Right atrium auricular region (tissue), 2 donors: ENCODE data around the gene POR. TPM values are rescaled to one million over a fixed set of nuclear protein-coding genes. Genes with fewer than 3 reads are reported as not detected.
A peak's percentile ranks its signal among the peaks of the same experiment; 100 is the strongest.
"Not testable (repeated sequence)": the region's sequence is repeated elsewhere in the genome, so short reads cannot be mapped to it uniquely, and the experiment has no call there.

ENCODE experiments used
- DNase-seq: peaks from one replicate; pipeline ENCODE4 v3.0.0-alpha.2; 2019; ENCODE audit warnings: low spot score
- H3K27ac ChIP-seq, 2 donors: fragments of 200-600 bp; sonication (generic); 1 replicate in 1 of 2; 2 replicates in 1 of 2; pipeline ENCODE4 v1.5.1; 2016 to 2019
- H3K27me3 ChIP-seq, 2 donors: fragments of 200-600 bp; sonication (generic); one replicate each; pipeline versions ENCODE4 v1.5.1 to v1.6.0; 2017 to 2019
- H3K36me3 ChIP-seq: fragments of 200-600 bp; sonication (generic); one replicate; pipeline ENCODE4 v1.5.1; 2016
- H3K4me1 ChIP-seq, 2 donors: fragments of 200-600 bp; sonication (generic); one replicate each; pipeline versions ENCODE4 v1.5.1 to v1.6.0; 2017 to 2019
- H3K4me3 ChIP-seq, 2 donors: fragments of 200-600 bp; sonication (generic); 1 replicate in 1 of 2; 2 replicates in 1 of 2; pipeline ENCODE4 v1.5.1; 2017 to 2019; ENCODE audit warnings: mild to moderate bottlenecking in 1 of 2, moderate library complexity in 1 of 2
- H3K9me3 ChIP-seq, 2 donors: fragments of 200-600 bp; sonication (generic); one replicate each; pipeline ENCODE4 v1.5.1; 2019
- total RNA-seq, 2 donors: library from RNA; depleted of rRNA; stranded (reverse); fragments of >200 nt; gene quantifications; one replicate each; pipeline ENCODE4 v1.1.0, GENCODE V29; 2016
- TF ChIP-seq, protein P1 (sequence below), 2 donors: fragments of 200-600 bp; sonication (generic); IDR thresholded peaks; one replicate each; pipeline ENCODE4 v1.5.1; 2019; ENCODE audit warnings: antibody characterized with exemption in 2 of 2

Gene POR
- total RNA-seq, 2 donors from 2014 or later, result 53.4 to 85.3 TPM

- Histone ChIP-seq H3K9me3 (no peaks in the 10 kb centered on the region), H3K27ac (no peak overlapping the region), H3K4me3 (no peak overlapping the region), H3K4me1 (peaks cover 0 to 6% of the 10 kb centered on the region in 2 donors), H3K27me3 (no peaks in the 10 kb centered on the region), H3K36me3 (peaks cover 36% of the 10 kb centered on the region)
- TF ChIP-seq, protein P1, sequence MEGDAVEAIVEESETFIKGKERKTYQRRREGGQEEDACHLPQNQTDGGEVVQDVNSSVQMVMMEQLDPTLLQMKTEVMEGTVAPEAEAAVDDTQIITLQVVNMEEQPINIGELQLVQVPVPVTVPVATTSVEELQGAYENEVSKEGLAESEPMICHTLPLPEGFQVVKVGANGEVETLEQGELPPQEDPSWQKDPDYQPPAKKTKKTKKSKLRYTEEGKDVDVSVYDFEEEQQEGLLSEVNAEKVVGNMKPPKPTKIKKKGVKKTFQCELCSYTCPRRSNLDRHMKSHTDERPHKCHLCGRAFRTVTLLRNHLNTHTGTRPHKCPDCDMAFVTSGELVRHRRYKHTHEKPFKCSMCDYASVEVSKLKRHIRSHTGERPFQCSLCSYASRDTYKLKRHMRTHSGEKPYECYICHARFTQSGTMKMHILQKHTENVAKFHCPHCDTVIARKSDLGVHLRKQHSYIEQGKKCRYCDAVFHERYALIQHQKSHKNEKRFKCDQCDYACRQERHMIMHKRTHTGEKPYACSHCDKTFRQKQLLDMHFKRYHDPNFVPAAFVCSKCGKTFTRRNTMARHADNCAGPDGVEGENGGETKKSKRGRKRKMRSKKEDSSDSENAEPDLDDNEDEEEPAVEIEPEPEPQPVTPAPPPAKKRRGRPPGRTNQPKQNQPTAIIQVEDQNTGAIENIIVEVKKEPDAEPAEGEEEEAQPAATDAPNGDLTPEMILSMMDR (IDR thresholded peaks at IDR 0.05), result no peak
- no peak for DNase-seq
Measured at GRCh38 chr7:75889223-75889825, 25.6 kb upstream of the POR start.

GRCh38 chr7:75889826-75890225 is 25.1 kb upstream of the POR start:
- TF ChIP-seq, protein P1 (IDR thresholded peaks at IDR 0.05), result no peak
- H3K9me3 ChIP-seq, result no peaks in the 10 kb centered on the region
- no peak overlapping the region for H3K27ac ChIP-seq
- DNase-seq, result no peak
- H3K4me3 ChIP-seq, result no peak overlapping the region
- H3K27me3 ChIP-seq, result no peaks in the 10 kb centered on the region
- H3K36me3 ChIP-seq, result peaks cover 31% of the 10 kb centered on the region
- H3K4me1 ChIP-seq, result peaks cover 0 to 6% of the 10 kb centered on the region in 2 donors

- H3K4me3 ChIP-seq, H3K27ac ChIP-seq, H3K27me3 ChIP-seq, H3K4me1 ChIP-seq, DNase-seq, H3K9me3 ChIP-seq: not testable (repeated sequence)
- peaks cover 19% of the 10 kb centered on the region for H3K36me3 ChIP-seq
Measured at GRCh38 chr7:75891237-75891636, 23.7 kb upstream of the POR start.

GRCh38 chr7:75891815-75892411 is 23.0 kb upstream of the POR start:
- no peak overlapping the region for H3K27ac ChIP-seq
- no peak for DNase-seq
- TF ChIP-seq, protein P1 (IDR thresholded peaks at IDR 0.05), result no peak

GRCh38 chr7:75892634-75893272 is 22.2 kb upstream of the POR start:
- peak; percentile 81 for DNase-seq
- TF ChIP-seq, protein P1 (IDR thresholded peaks at IDR 0.05), result no peak
- Histone ChIP-seq H3K27me3 (no peaks in the 10 kb centered on the region), H3K27ac (no peak overlapping the region), H3K36me3 (peaks cover 10% of the 10 kb centered on the region), H3K9me3 (no peaks in the 10 kb centered on the region), H3K4me3 (no peak overlapping the region), H3K4me1 (peaks cover 0 to 6% of the 10 kb centered on the region in 2 donors)

More at GRCh38 chr7:75891815-75892411, 23.0 kb upstream of the POR start:
- Histone ChIP-seq H3K4me3 (no peak overlapping the region), H3K36me3 (peaks cover 13% of the 10 kb centered on the region), H3K9me3 (no peaks in the 10 kb centered on the region), H3K27me3 (no peaks in the 10 kb centered on the region), H3K4me1 (peaks cover 0 to 6% of the 10 kb centered on the region in 2 donors)

- Histone ChIP-seq H3K4me1 (no peaks in the 10 kb centered on the region), H3K4me3 (no peak overlapping the region), H3K27ac (no peak overlapping the region), H3K9me3 (no peaks in the 10 kb centered on the region), H3K27me3 (no peaks in the 10 kb centered on the region), H3K36me3 (no peaks in the 10 kb centered on the region)
- TF ChIP-seq, protein P1 (IDR thresholded peaks at IDR 0.05), result no peak
- no peak for DNase-seq
Measured at GRCh38 chr7:75896803-75897327, 18.1 kb upstream of the POR start.
